Measurements from ENCODE around the gene CCR5.

GRCh38 chr3:46399557-46399956 is 28.8 kb downstream of the CCR5 start:
- no peak for TF ChIP-seq CTCF (IDR thresholded peaks at IDR 0.05; ENCODE audit: low read depth, low read length)
- TF ChIP-seq EZH2phosphoT487 (IDR thresholded peaks at IDR 0.05; ENCODE audit: low read depth) = no peak
